ENCODE data around the gene TMEM150A.

GRCh38 chr2:85623991-85624390, 21.5 kb upstream of the TMEM150A start:
- TF ChIP-seq POLR2A (IDR thresholded peaks at IDR 0.05; ENCODE audit: low read depth, low read length) (no peak), MAFK (IDR thresholded peaks at IDR 0.05; ENCODE audit: low read depth, low read length) (no peak), CTCF (conservative IDR thresholded peaks at IDR 0.05; ENCODE audit: low read depth, low read length) (no peak), USF2 (IDR thresholded peaks at IDR 0.05; ENCODE audit: low read depth, low read length) (no peak), RCOR1 (IDR thresholded peaks at IDR 0.05; ENCODE audit: insufficient replicate concordance, low read length) (no peak), FOS (IDR thresholded peaks at IDR 0.05; ENCODE audit: low read depth, low read length) (no peak), BHLHE40 (IDR thresholded peaks at IDR 0.05; ENCODE audit: low read depth, low read length) (no peak), CHD1 (IDR thresholded peaks at IDR 0.05; ENCODE audit: low read depth, low read length) (no peak), SMC3 (IDR thresholded peaks at IDR 0.05; ENCODE audit: low read depth, low read length) (no peak), MAZ (IDR thresholded peaks at IDR 0.05; ENCODE audit: borderline replicate concordance, low read depth, low read length) (no peak), NFE2L2 (IDR thresholded peaks at IDR 0.05; ENCODE audit: low read depth, low read length) (no peak), RFX5 (IDR thresholded peaks at IDR 0.05; ENCODE audit: low read depth, low read length) (no peak)

All from IMR-90 (cell line).